AG10803 (cell line): ENCODE measurements around the gene SELENOM.

Source experiments
- DNase-seq: peaks from one replicate; pipeline ENCODE4 v3.0.0; 2010; ENCODE audit warnings: low read depth
- H3K4me3 ChIP-seq: 2 replicates; pipeline ENCODE4 v1.5.1; 2011; ENCODE audit warnings: mild to moderate bottlenecking, low read length, control low read depth
- CTCF ChIP-seq: conservative IDR thresholded peaks from 2 replicates; pipeline ENCODE4 v1.5.1; 2011; ENCODE audit warnings: mild to moderate bottlenecking, low read length, control low read depth, inconsistent platforms

SELENOM gene

DNA sequence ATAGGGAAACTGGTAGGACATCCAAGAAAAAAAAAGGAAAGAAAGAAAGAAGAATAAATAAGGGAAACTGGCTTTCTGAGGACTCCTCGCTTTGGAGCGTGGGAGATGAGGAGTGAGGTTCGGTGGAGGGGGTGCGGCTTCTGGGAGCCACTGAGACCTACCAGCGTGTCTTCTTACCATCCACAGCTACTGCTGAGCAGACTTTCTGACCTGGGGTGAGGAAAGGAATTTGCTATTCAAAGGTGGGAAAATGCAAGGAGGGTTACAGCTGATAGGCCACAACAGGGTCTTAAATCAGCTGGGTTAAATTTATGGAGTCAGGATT is 488 bp upstream of the SELENOM start:
- H3K4me3 ChIP-seq = peak overlapping the region; percentile 53
- DNase-seq = no peak
- no peak for TF ChIP-seq CTCF

DNA sequence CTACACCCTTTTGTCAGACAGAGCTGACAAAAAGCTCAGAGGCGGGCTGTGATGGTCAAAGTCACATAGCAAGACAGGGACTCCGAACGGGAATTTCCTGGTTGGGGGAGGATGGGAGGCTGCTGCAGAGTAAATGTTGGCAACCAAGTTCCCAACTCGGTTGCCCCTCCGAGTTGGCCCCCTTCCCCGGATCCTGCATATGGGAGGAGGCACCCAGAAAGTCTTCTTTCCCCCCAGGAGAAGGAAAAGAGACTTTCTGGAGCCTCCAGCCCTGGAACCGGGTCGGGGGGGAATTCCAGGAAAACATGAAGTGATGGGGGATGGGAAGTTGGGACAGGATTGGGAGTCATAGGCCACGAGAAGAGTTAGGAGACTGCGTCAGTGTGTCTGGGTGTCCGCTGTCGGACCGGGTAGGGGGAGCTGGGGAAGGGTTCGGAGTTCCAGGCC is 614 bp downstream of the SELENOM start:
- H3K4me3 ChIP-seq = peak overlapping the region; percentile 95
- no peak for TF ChIP-seq CTCF
- peak; percentile 66 for DNase-seq

GRCh38 chr22:31106001-31106571 is 1.3 kb downstream of the SELENOM start:
- peak; percentile 33; the same call in 1 of the 2 replicates for TF ChIP-seq CTCF
- H3K4me3 ChIP-seq = peak overlapping the region; percentile 95
- no peak for DNase-seq

GRCh38 chr22:31105282-31105929 is 2.0 kb downstream of the SELENOM start:
- H3K4me3 ChIP-seq = peak overlapping the region; percentile 95
- TF ChIP-seq CTCF = no peak
- DNase-seq = no peak

DNA sequence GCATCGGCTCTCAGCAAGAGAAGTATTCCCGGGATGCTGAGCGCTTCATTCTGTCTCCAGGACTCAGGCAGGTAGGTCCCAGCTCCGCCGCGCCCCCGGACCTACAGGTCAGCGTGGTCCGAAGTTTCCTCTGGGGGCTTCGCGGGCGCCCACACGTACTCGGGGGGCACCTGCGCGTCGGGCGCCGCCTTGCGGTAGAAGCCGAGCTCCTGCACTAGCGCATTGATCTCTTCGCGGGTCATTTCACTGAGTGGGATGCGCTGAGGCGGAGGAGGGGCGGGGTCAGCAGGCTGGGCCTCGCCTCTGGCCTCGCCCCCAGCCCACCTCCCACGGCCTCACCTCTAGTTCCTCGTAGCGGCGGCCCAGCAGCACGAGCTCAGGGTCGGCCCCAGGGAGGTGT is 2.5 kb downstream of the SELENOM start:
- peak; percentile 26 for TF ChIP-seq CTCF
- no peak for DNase-seq
- no peak overlapping the region for H3K4me3 ChIP-seq

- TF ChIP-seq CTCF = no peak
- H3K4me3 ChIP-seq = no peak overlapping the region
- DNase-seq = no peak
Observed at GRCh38 chr22:31103899-31104694, 3.3 kb downstream of the SELENOM start.
